ENCODE results near the gene PCDH10. TPM values are rescaled to one million over a fixed set of nuclear protein-coding genes. Genes with fewer than 3 reads are reported as not detected.

Gene PCDH10
- total RNA-seq, 1 experiment from 2014 or later: not detected

GRCh38 chr4:133154725-133155124 lies 5.6 kb downstream of the PCDH10 start:
- intact Hi-C loops (cut with micrococcal nuclease; ENCODE audit: unreplicated experiment): loop anchor here (2.0 to 10.0 kb wide), 2 partner anchors 120 to 328 kb away; no protein-coding TSS in a partner anchor
- BruUV-seq (replicated peaks): no TSS peak
- Mint-ChIP-seq H3K27me3 (ENCODE audit: insufficient read depth, unreplicated experiment) (peaks cover 4% of the 10 kb centered on the region), H3K4me3 (ENCODE audit: unreplicated experiment) (no peak overlapping the region), H3K4me1 (ENCODE audit: low read depth, unreplicated experiment) (no peaks in the 10 kb centered on the region), H3K36me3 (ENCODE audit: insufficient read depth, unreplicated experiment) (no peaks in the 10 kb centered on the region), H3K27ac (ENCODE audit: unreplicated experiment) (no peak overlapping the region), H3K9me3 (ENCODE audit: unreplicated experiment) (peaks cover 3% of the 10 kb centered on the region)
- Histone ChIP-seq H3K27me3 (replicated peaks; ENCODE audit: control insufficient read depth, insufficient read depth, low read length) (no peaks in the 10 kb centered on the region), H3K4me3 (ENCODE audit: low read depth, low read length) (no peak overlapping the region), H3K9me3 (no peaks in the 10 kb centered on the region), H3K36me3 (ENCODE audit: control insufficient read depth, insufficient read depth, low read length) (no peaks in the 10 kb centered on the region), H3K4me1 (no peaks in the 10 kb centered on the region)
- TF ChIP-seq CTCF (IDR thresholded peaks at IDR 0.05; ENCODE audit: insufficient read depth in 1 of 2, low read depth in 1 of 2, low read length in 1 of 2, severe bottlenecking in 1 of 2, unreplicated experiment in 1 of 2): peak in 1 of 2 experiments; percentile 46
- ChIA-PET POLR2A (no interaction called here), CTCF (interaction anchor here (0.5 kb wide), 1 partner anchor 430 kb away, joined by 3 read pairs; no protein-coding TSS in a partner anchor)
- peak in 1 of 2 experiments; percentile 11 for DNase-seq

GRCh38 chr4:133156096-133156495 lies 7.0 kb downstream of the PCDH10 start:
- no peaks in the 10 kb centered on the region for H3K27me3 ChIP-seq (replicated peaks; ENCODE audit: control insufficient read depth, insufficient read depth, low read length)
- H3K36me3 Mint-ChIP-seq (ENCODE audit: insufficient read depth, unreplicated experiment): no peaks in the 10 kb centered on the region
- intact Hi-C loops (cut with micrococcal nuclease; ENCODE audit: unreplicated experiment): loop anchor here (10.0 kb wide), 1 partner anchor 119 kb away; no protein-coding TSS in a partner anchor
- no peaks in the 10 kb centered on the region for H3K9me3 Mint-ChIP-seq (ENCODE audit: unreplicated experiment)
- no peaks in the 10 kb centered on the region for H3K4me1 Mint-ChIP-seq (ENCODE audit: low read depth, unreplicated experiment)
- H3K9me3 ChIP-seq: no peaks in the 10 kb centered on the region
- ChIA-PET CTCF (no interaction called here), POLR2A (no interaction called here)
- no peaks in the 10 kb centered on the region for H3K36me3 ChIP-seq (ENCODE audit: control insufficient read depth, insufficient read depth, low read length)
- no TSS peak for BruUV-seq (replicated peaks)
- H3K27ac Mint-ChIP-seq (ENCODE audit: unreplicated experiment): no peak overlapping the region
- no peak overlapping the region for H3K4me3 Mint-ChIP-seq (ENCODE audit: unreplicated experiment)
- H3K27me3 Mint-ChIP-seq (ENCODE audit: insufficient read depth, unreplicated experiment): peaks cover 4% of the 10 kb centered on the region
- no peaks in the 10 kb centered on the region for H3K4me1 ChIP-seq
- no peak for TF ChIP-seq CTCF (IDR thresholded peaks at IDR 0.05; ENCODE audit: insufficient read depth in 1 of 2, low read depth in 1 of 2, low read length in 1 of 2, severe bottlenecking in 1 of 2, unreplicated experiment in 1 of 2)
- no peak for DNase-seq
- H3K4me3 ChIP-seq (ENCODE audit: low read depth, low read length): no peak overlapping the region

- Histone ChIP-seq H3K4me3 (ENCODE audit: low read depth, low read length) (no peak overlapping the region), H3K27me3 (replicated peaks; ENCODE audit: control insufficient read depth, insufficient read depth, low read length) (no peaks in the 10 kb centered on the region), H3K9me3 (no peaks in the 10 kb centered on the region), H3K4me1 (no peaks in the 10 kb centered on the region), H3K36me3 (ENCODE audit: control insufficient read depth, insufficient read depth, low read length) (no peaks in the 10 kb centered on the region)
- Mint-ChIP-seq H3K36me3 (ENCODE audit: insufficient read depth, unreplicated experiment) (no peaks in the 10 kb centered on the region), H3K9me3 (ENCODE audit: unreplicated experiment) (no peaks in the 10 kb centered on the region), H3K4me1 (ENCODE audit: low read depth, unreplicated experiment) (no peaks in the 10 kb centered on the region), H3K27ac (ENCODE audit: unreplicated experiment) (no peak overlapping the region), H3K27me3 (ENCODE audit: insufficient read depth, unreplicated experiment) (peaks cover 4% of the 10 kb centered on the region), H3K4me3 (ENCODE audit: unreplicated experiment) (no peak overlapping the region)
- intact Hi-C loops (cut with micrococcal nuclease; ENCODE audit: unreplicated experiment): loop anchor here (10.0 kb wide), 1 partner anchor 118 kb away; no protein-coding TSS in a partner anchor
- no TSS peak for BruUV-seq (replicated peaks)
- no peak for TF ChIP-seq CTCF (IDR thresholded peaks at IDR 0.05; ENCODE audit: insufficient read depth in 1 of 2, low read depth in 1 of 2, low read length in 1 of 2, severe bottlenecking in 1 of 2, unreplicated experiment in 1 of 2)
- ChIA-PET POLR2A (no interaction called here), CTCF (no interaction called here)
- no peak for DNase-seq
These were observed 7.5 kb downstream of the PCDH10 start for GRCh38 chr4:133156556-133156955.
